OCI-LY3 (cell line): ENCODE measurements around the gene F8A2.
"Not testable (repeated sequence)": the region's sequence is repeated elsewhere in the genome, so short reads cannot be mapped to it uniquely, and the experiment has no call there.

Source experiments
- H2AFZ ChIP-seq: fragments of 200-600, 300-600 bp; shearing (Covaris generic); 2 replicates; pipeline ENCODE4 v1.6.0; 2014; ENCODE audit warnings: antibody characterized with exemption, low read depth, low read length
- H3K27ac ChIP-seq: fragments of 200-600, 300-600 bp; sonication (generic); 2 replicates; pipeline ENCODE4 v1.5.1; 2014; ENCODE audit warnings: mild to moderate bottlenecking, low read length, moderate library complexity, mixed read lengths
- H3K27me3 ChIP-seq: fragments of 200-600, 300-600 bp; sonication (generic); 2 replicates; pipeline ENCODE4 v1.6.1; 2014; ENCODE audit warnings: low read depth, low read length, mixed read lengths
- H3K36me3 ChIP-seq: fragments of 200-600, 300-600 bp; sonication (generic); replicated peaks from 2 replicates; pipeline ENCODE3; 2014; ENCODE audit warnings: low read depth, low read length, mixed read lengths
- H3K4me1 ChIP-seq: fragments of 300-600, 200-600 bp; sonication (generic); 2 replicates; pipeline ENCODE4 v1.6.1; 2014; ENCODE audit warnings: low read length, mixed read lengths
- H3K4me2 ChIP-seq: fragments of 200-600, 300-600 bp; sonication (generic); 2 replicates; pipeline ENCODE4 v1.6.1; 2014; ENCODE audit warnings: low read length, mixed read lengths
- H3K4me3 ChIP-seq: fragments of 300-600, 200-600 bp; sonication (generic); 2 replicates; pipeline ENCODE4 v1.5.1; 2014; ENCODE audit warnings: antibody characterized with exemption, mild to moderate bottlenecking, low read length, moderate library complexity
- H3K79me2 ChIP-seq: fragments of 300-600, 200-600 bp; shearing (Covaris generic); 2 replicates; pipeline ENCODE4 v1.6.1; 2014; ENCODE audit warnings: mild to moderate bottlenecking, low read length, mixed read lengths
- H3K9ac ChIP-seq: fragments of 300-600, 200-600 bp; shearing (Covaris generic); 2 replicates; pipeline ENCODE4 v1.6.0; 2014; ENCODE audit warnings: mild to moderate bottlenecking, low read length, moderate library complexity
- H3K9me3 ChIP-seq: fragments of 200-600, 300-600 bp; shearing (Covaris generic); 2 replicates; pipeline ENCODE4 v1.6.1; 2014; ENCODE audit warnings: low read length, mixed read lengths; ENCODE audit not compliant: insufficient read depth
- H4K20me1 ChIP-seq: fragments of 200-600, 300-600 bp; sonication (generic); 2 replicates; pipeline ENCODE4 v1.6.1; 2016; ENCODE audit warnings: low read length, mixed read lengths; ENCODE audit not compliant: insufficient read depth
- EZH2phosphoT487 ChIP-seq: fragments of 200-600 bp; shearing (Covaris generic); IDR thresholded peaks from 2 replicates; pipeline ENCODE4 v1.6.1; 2018; ENCODE audit warnings: antibody characterized with exemption, mixed run types, low read depth
- TF ChIP-seq, protein P1 (sequence below): fragments of 200-600, 300-600 bp; sonication (generic); IDR thresholded peaks from 2 replicates; pipeline ENCODE4 v1.5.1; 2014; ENCODE audit warnings: antibody characterized with exemption, low read length, low read depth

The F8A2 gene

DNA sequence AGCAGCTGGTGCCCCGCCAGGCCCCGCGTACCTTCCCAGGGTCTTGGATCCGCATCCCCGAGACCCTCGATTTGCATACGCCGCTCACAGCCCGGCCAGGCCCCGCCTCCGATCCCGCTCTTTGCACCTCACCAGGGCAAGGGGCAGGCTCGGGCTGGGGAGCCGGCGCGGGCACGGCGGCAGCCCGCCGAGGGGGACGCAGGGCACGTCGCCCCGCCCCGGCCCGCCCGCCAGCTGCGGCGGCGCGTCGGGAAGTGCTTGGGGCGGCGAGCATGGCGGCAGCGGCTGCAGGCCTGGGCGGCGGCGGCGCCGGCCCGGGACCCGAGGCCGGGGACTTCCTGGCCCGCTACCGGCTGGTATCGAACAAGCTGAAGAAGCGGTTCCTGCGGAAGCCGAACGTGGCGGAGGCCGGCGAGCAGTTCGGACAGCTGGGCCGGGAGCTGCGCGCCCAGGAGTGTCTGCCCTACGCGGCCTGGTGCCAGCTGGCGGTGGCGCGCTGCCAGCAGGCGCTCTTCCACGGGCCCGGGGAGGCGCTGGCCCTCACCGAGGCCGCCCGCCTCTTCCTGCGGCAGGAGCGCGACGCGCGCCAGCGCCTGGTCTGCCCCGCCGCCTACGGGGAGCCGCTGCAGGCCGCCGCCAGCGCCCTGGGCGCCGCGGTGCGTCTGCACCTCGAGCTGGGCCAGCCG is at the start of gene F8A2:
Gene F8A2 (plus strand): TSS at position 253 of the 686 bp plus-strand sequence. CDS start 20 bp downstream, at position 273.
- not testable (repeated sequence) for H3K9ac ChIP-seq, H3K79me2 ChIP-seq, H3K36me3 ChIP-seq, H3K4me2 ChIP-seq, H3K27me3 ChIP-seq, H2AFZ ChIP-seq, H4K20me1 ChIP-seq, H3K27ac ChIP-seq, H3K4me1 ChIP-seq, H3K4me3 ChIP-seq, H3K9me3 ChIP-seq

DNA sequence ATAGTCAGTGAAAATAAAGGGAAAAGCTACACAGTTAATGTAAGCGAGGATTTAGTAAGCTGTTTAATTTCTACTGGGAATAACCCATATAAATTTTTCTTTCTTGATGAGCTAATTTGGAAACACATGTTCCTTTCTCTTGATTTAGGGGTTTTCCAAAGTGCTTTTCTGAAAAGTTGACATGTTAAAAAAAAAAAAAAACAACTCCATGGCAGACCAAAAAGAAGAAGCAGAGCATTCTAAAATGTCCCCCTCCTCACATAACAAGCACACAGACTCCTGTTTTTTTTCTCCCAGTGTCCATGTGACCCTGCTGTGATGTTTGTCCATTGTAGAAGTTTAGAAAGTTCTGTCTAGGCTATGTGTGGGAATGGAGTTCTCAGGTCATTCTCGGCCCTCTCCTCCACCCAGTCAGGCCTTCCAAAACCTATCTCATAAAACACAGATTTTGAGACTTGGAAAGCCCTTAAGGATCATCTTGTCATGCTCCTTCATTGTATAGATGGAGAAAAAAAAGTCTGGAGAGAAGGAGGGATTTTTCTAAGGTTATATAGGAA is 48.3 kb upstream of the F8A2 start:
- TF ChIP-seq, protein P1, sequence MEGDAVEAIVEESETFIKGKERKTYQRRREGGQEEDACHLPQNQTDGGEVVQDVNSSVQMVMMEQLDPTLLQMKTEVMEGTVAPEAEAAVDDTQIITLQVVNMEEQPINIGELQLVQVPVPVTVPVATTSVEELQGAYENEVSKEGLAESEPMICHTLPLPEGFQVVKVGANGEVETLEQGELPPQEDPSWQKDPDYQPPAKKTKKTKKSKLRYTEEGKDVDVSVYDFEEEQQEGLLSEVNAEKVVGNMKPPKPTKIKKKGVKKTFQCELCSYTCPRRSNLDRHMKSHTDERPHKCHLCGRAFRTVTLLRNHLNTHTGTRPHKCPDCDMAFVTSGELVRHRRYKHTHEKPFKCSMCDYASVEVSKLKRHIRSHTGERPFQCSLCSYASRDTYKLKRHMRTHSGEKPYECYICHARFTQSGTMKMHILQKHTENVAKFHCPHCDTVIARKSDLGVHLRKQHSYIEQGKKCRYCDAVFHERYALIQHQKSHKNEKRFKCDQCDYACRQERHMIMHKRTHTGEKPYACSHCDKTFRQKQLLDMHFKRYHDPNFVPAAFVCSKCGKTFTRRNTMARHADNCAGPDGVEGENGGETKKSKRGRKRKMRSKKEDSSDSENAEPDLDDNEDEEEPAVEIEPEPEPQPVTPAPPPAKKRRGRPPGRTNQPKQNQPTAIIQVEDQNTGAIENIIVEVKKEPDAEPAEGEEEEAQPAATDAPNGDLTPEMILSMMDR: no peak
- no peak for TF ChIP-seq EZH2phosphoT487
- no peaks in the 10 kb centered on the region for H3K9me3 ChIP-seq
- H3K27me3 ChIP-seq: no peaks in the 10 kb centered on the region
- H3K4me3 ChIP-seq: no peak overlapping the region
- no peak overlapping the region for H2AFZ ChIP-seq
- H3K79me2 ChIP-seq: no peaks in the 10 kb centered on the region
- H3K4me2 ChIP-seq: no peak overlapping the region
- no peak overlapping the region for H3K27ac ChIP-seq
- peaks cover 18% of the 10 kb centered on the region for H3K4me1 ChIP-seq
- no peak overlapping the region for H3K9ac ChIP-seq
- no peaks in the 10 kb centered on the region for H4K20me1 ChIP-seq
- H3K36me3 ChIP-seq: no peaks in the 10 kb centered on the region

DNA sequence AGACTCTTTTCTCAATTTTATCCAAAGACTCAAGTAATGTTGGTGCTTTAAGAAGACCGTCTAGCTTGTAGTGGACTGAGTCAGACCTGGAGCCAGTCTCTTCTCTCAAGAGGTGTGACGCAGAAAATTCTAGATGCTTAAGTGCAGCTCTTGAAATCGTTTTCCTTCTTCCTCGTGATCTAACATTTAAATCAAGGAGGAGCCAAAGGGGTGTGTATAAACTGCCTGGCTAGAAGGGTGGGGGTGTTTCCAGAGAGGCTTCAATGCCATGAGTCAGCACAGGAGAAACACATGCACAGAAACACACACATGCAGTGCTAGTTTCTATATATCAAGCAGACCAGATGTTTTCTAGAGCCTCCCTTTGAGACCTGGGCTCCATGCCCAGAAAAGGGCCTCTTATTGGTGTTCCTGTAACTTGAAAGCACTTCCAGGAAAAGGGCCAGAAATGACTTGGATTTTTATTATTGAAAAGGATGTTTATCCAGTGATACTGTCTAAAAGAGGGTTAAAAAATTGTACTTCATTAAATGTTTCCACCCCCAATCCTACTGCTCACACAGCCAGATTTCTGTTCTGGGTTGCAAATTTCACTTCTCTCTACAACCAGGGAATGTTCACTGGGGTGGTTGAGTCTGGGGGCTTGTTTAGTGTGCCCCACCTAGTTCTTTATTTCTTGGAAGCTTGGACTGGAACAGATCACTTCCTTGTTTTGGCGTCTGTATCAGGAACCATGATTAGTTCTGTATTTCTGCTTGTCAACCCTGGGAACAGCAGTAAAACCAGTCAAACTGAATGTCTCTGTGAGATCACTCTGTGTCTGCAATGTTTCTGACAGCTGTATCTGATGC is 47.2 kb upstream of the F8A2 start, which contains the start of gene CLIC2:
Gene CLIC2 (minus strand): TSS at position 129 of the 851 bp plus-strand sequence. CDS start 187 bp downstream, outside the sequence.
- Histone ChIP-seq H3K27me3 (no peaks in the 10 kb centered on the region), H3K36me3 (no peaks in the 10 kb centered on the region), H2AFZ (no peak within 1 kb of the TSS), H4K20me1 (no peaks in the 10 kb centered on the region), H3K9me3 (no peaks in the 10 kb centered on the region), H3K79me2 (no peaks in the 10 kb centered on the region), H3K27ac (no peak within 1 kb of the TSS), H3K4me3 (no peak within 1 kb of the TSS), H3K9ac (no peak within 1 kb of the TSS), H3K4me2 (no peak within 1 kb of the TSS), H3K4me1 (peaks cover 18% of the 10 kb centered on the region)
- TF ChIP-seq, protein P1: no peak
- no peak for TF ChIP-seq EZH2phosphoT487

DNA sequence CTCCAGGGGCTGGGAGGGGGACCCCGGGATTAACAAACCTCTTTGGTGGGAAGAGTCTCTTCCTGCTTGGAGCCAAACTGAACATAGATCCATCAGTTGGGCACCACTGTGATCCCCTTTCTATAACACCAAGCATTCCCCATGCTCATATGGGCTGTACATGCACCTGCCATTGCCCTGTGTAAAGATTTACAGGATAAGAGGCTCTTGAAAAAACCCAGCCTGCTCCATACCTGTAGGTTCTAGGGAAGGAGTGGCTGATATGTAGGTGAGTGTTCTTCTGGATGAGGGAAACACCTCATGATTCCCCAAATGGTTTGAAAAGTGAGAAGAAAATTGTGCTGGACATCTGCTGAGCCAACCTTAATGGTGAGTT is 46.6 kb upstream of the F8A2 start:
- H3K36me3 ChIP-seq, H3K79me2 ChIP-seq, H3K4me2 ChIP-seq, H3K9ac ChIP-seq, H3K27me3 ChIP-seq, H3K27ac ChIP-seq, H3K4me3 ChIP-seq, H4K20me1 ChIP-seq, H2AFZ ChIP-seq, H3K9me3 ChIP-seq: not testable (repeated sequence)
- peaks cover 18% of the 10 kb centered on the region for H3K4me1 ChIP-seq

DNA sequence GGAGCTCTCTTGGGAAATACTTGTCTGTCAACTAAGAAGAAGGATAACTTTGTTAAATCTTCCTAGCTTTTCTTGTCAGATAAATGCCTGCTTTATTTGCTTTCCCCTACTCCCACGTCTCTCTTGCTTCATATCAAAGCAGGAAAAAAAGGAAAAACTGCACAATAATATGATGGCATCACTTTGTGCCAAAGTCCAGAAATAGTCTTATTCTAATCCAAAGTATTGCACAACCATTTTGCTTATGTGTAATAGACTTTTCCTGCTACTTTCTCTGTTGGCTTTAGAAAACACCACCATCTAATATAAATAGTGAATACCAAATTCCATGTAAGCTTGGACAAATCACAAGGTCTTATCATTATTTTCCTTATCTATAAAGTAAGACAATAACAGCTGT is 36.2 kb upstream of the F8A2 start:
- H2AFZ ChIP-seq, H3K36me3 ChIP-seq, H3K4me2 ChIP-seq, H3K9me3 ChIP-seq, H3K27ac ChIP-seq, H3K79me2 ChIP-seq, H4K20me1 ChIP-seq, H3K27me3 ChIP-seq, H3K4me3 ChIP-seq, H3K9ac ChIP-seq, H3K4me1 ChIP-seq: not testable (repeated sequence)

DNA sequence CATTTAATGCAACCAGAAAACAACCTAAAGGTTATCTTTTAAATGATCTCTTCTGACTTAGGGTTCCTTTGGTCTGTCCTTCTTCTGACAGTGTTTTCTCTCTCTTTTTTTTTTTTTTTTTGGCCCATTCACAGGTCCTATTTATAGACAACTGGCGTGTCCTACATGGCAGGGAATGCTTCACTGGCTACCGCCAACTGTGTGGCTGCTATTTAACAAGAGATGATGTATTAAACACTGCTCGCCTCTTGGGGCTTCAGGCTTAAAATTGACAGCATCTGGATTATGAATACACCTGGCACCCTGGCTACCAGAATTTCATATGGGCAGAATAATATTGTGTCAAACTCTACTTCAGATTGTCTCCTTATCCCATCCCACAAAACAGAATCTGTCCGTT is 32.4 kb upstream of the F8A2 start:
- H3K4me3 ChIP-seq, H3K27ac ChIP-seq, H3K27me3 ChIP-seq, H3K9me3 ChIP-seq, H3K4me2 ChIP-seq, H4K20me1 ChIP-seq, H3K79me2 ChIP-seq, H3K9ac ChIP-seq, H2AFZ ChIP-seq, H3K4me1 ChIP-seq, H3K36me3 ChIP-seq: not testable (repeated sequence)

DNA sequence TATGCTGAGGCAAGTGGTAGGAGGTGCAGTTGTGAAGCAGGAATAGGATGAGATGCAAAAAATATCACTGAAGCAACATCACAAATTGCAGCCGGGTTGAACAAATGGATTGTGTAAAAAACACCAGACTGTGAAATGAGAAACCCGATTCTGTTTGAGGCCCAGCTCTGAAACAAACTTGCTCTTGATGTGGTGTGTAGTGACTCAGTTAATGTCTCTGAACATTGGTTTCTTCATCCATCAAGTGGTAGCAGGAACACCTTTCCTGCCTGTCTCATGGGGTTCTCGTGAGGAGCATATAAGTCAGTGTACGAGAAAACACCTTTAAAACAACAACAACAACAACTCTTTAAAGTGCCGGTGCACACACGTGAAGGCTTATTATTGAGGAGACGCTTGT is 18.2 kb upstream of the F8A2 start:
- H3K79me2 ChIP-seq, H3K4me2 ChIP-seq, H3K36me3 ChIP-seq, H2AFZ ChIP-seq, H3K27me3 ChIP-seq, H3K27ac ChIP-seq, H3K4me3 ChIP-seq, H3K9ac ChIP-seq, H3K9me3 ChIP-seq, H3K4me1 ChIP-seq, H4K20me1 ChIP-seq: not testable (repeated sequence)
